Activated naive CD8-positive, alpha-beta T cell treated with anti-CD3 and anti-CD28 coated beads, Interleukin-2, amount 50 U/mL, for 24 hours (primary cell): ENCODE measurements around the gene LDLRAD4.
A peak's percentile ranks its signal among the peaks of the same experiment; 100 is the strongest.
"Not testable (repeated sequence)": the region's sequence is repeated elsewhere in the genome, so short reads cannot be mapped to it uniquely, and the experiment has no call there.

ENCODE experiments used
- ATAC-seq: fragments of 150-1000 bp; cut with Tn5 transposase; one replicate; pipeline ENCODE4 v1.10.0; 2021
- DNase-seq: peaks from one replicate; pipeline ENCODE4 v3.0.0; 2021
- H3K27ac Mint-ChIP-seq: one replicate; pipeline ENCODE4 v1.8.0; 2021; ENCODE audit warnings: mild to moderate bottlenecking, mixed read lengths
- H3K27me3 Mint-ChIP-seq: one replicate; pipeline ENCODE4 v1.8.0; 2021; ENCODE audit warnings: mixed read lengths
- H3K36me3 Mint-ChIP-seq: one replicate; pipeline ENCODE4 v1.8.0; 2021; ENCODE audit warnings: low read depth, mixed read lengths
- H3K4me1 Mint-ChIP-seq: one replicate; pipeline ENCODE4 v1.8.0; 2021; ENCODE audit warnings: mixed read lengths
- H3K4me3 Mint-ChIP-seq: one replicate; pipeline ENCODE4 v1.8.0; 2021; ENCODE audit warnings: mild to moderate bottlenecking, moderate library complexity, mixed read lengths
- H3K9me3 Mint-ChIP-seq: one replicate; pipeline ENCODE4 v1.8.0; 2021; ENCODE audit warnings: mixed read lengths

Gene LDLRAD4

DNA sequence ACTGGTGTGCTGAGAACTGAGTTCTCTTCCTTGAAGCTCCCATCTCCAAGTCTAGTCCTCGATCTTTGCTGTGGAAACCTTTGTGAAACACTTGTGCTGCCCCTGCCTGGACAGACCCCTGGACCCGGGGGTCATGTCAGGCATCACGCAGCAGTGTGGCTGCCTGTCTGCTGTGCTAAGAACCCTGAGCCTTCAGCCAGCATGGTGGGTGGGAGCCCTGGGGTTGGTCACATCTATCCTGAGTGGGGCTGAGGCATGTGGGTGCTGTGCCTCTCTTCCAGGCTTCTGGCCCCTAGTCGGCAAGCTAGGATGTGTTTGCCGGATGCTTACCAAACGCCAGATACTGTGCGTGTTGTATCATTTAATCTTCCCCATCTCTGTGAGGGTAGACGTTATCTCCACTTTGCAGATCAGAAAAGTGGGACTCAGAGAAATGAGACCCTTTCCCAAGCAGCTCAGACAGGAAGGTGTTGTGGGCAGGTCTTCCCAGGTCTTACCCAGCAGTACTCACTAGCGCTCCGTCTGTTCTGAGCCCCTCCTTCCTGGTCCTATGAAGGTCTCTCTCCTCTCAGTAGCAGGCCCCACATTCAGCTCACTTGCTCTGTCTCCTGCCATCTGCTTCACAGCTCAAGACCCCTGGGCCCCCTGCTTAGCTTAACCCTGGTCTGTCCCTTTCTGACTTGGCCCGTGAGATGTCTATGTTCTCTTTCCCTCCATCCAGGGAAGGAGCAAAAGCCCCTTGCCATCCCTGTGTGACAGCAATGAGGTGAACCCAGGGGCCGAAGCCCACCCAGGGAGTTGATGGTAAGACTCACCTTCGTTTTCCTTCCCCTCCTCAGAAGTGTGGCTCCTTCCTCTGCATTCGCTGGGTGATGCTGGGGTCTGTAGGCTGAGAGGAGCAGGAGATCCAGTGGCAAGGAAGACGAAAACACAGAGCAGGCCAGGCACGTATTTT lies 265.0 kb downstream of the LDLRAD4 start:
- DNase-seq (no peak), ATAC-seq (no peak)
- Mint-ChIP-seq H3K9me3 (peaks cover 4% of the 10 kb centered on the region), H3K4me3 (no peak overlapping the region), H3K27me3 (no peaks in the 10 kb centered on the region), H3K4me1 (peaks cover 41% of the 10 kb centered on the region), H3K27ac (peak overlapping the region; percentile 43), H3K36me3 (peaks cover 14% of the 10 kb centered on the region)

DNA sequence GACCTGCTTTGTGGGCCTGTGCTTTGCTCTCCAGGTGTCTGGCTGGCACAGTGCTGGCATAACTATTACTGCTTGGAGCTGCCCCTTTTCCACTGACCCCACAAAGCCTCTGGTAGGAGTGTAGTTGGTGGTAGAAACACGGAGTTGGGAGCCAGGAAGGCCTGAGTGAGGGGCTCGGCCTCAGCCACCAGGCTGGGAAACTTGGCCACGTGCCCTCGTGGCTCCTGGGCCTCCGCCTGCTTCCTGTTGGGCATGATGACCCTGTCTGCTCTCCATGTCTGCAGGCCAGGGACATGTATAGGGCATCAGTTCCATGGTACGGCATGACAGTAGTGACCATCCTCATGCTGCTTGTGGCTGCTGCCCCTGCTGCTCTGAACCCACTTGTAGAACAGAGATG lies 266.6 kb downstream of the LDLRAD4 start:
- DNase-seq, result no peak
- Mint-ChIP-seq H3K36me3 (peaks cover 7% of the 10 kb centered on the region), H3K4me3 (no peak overlapping the region), H3K4me1 (peaks cover 36% of the 10 kb centered on the region), H3K27me3 (no peaks in the 10 kb centered on the region), H3K9me3 (no peaks in the 10 kb centered on the region), H3K27ac (no peak overlapping the region)
- ATAC-seq, result no peak

DNA sequence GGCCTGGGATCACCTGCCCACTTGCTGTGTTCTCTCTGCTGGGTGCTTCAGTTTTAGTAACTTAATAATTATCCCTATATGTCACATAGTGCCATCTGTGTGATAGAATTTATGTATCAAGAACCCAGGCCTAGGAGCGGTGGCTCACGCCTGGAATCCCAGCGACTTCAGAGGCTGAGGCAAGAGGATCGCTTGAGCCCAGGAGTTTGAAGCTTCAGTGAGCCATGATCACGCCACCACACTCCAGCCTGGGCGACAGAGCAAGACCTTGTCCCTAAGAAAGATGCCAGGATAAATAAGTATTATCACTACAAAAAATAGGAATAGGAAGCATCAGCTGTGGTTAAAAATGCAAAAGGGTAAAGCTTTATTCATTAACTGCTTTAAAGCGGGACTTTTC lies 267.0 kb downstream of the LDLRAD4 start:
- H3K27me3 Mint-ChIP-seq, result no peaks in the 10 kb centered on the region

DNA sequence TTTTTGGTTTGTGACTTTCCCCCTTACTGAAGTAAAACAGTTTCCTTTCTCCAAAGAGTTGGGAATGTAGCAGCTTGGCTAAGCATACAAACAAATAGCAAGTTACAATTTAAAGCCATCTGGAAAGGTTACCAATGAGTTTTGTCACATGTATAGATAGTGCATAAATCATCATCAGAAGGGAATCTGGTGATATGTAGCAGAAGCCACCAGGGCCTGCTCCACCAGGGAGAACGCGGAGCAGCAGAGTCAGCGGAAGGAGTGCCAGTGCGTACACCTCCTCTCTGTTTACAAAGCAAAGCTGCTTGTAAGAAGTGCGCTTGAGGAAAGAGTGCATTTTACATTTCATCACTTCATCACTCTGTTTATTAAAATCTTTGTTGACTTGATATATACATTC lies 267.7 kb downstream of the LDLRAD4 start:
- no peak for DNase-seq
- H3K4me1 Mint-ChIP-seq, result peaks cover 26% of the 10 kb centered on the region
- no peaks in the 10 kb centered on the region for H3K9me3 Mint-ChIP-seq
- no peak overlapping the region for H3K27ac Mint-ChIP-seq
- H3K27me3 Mint-ChIP-seq, result no peaks in the 10 kb centered on the region
- H3K36me3 Mint-ChIP-seq, result peaks cover 7% of the 10 kb centered on the region
- no peak overlapping the region for H3K4me3 Mint-ChIP-seq
- ATAC-seq, result no peak

More for the DNA sequence above, 267.0 kb downstream of the LDLRAD4 start:
- Mint-ChIP-seq H3K27ac (no peak overlapping the region), H3K9me3 (no peaks in the 10 kb centered on the region), H3K4me1 (peaks cover 31% of the 10 kb centered on the region), H3K36me3 (peaks cover 5% of the 10 kb centered on the region), H3K4me3 (no peak overlapping the region)
- DNase-seq, result no peak
- ATAC-seq, result no peak

DNA sequence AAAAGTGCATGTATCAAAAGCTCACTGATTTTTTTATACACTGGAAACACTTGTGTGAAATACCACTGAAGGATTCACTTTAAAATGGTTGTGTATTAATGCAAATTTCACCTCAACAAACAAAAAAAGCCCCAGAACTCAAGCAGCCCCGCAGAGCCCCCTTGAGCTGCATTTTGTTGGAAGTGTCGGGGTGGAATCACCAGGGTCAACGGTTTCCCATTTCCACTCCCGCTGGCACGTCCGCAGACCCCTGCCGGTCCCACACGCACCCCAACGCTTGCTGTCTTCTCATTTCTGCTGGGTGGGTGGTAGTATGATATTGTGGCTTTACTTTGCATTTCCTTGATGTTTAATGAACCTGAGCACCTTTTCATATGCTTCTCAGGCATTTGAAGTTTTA lies 268.1 kb downstream of the LDLRAD4 start:
- Mint-ChIP-seq H3K27ac (no peak overlapping the region), H3K9me3 (no peaks in the 10 kb centered on the region), H3K27me3 (no peaks in the 10 kb centered on the region), H3K36me3 (peaks cover 8% of the 10 kb centered on the region), H3K4me3 (no peak overlapping the region), H3K4me1 (peaks cover 24% of the 10 kb centered on the region)
- ATAC-seq (no peak), DNase-seq (no peak)

DNA sequence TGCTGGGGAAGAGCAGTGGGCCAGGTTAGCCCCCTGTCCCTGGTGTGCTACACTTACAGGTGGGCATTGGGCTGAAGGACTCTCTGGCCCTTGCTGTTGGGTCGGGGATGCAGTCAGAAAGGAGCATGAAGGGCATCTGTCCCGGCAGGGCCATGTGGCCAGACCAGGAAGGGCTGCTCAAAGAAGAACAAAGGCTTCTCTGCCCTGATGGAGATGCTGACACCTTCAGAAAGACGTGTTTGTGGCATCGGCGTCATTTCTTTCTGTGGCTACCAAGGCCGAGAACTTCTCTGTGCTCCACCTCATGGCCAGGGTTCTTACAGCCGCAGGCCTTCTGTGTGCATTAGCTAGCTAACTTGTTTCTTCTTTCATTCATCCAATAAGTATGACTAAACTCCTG lies 268.7 kb downstream of the LDLRAD4 start:
- Mint-ChIP-seq H3K27ac (no peak overlapping the region), H3K4me3 (no peak overlapping the region), H3K9me3 (no peaks in the 10 kb centered on the region), H3K4me1 (peaks cover 20% of the 10 kb centered on the region), H3K27me3 (no peaks in the 10 kb centered on the region), H3K36me3 (peaks cover 8% of the 10 kb centered on the region)
- no peak for ATAC-seq
- no peak for DNase-seq

DNA sequence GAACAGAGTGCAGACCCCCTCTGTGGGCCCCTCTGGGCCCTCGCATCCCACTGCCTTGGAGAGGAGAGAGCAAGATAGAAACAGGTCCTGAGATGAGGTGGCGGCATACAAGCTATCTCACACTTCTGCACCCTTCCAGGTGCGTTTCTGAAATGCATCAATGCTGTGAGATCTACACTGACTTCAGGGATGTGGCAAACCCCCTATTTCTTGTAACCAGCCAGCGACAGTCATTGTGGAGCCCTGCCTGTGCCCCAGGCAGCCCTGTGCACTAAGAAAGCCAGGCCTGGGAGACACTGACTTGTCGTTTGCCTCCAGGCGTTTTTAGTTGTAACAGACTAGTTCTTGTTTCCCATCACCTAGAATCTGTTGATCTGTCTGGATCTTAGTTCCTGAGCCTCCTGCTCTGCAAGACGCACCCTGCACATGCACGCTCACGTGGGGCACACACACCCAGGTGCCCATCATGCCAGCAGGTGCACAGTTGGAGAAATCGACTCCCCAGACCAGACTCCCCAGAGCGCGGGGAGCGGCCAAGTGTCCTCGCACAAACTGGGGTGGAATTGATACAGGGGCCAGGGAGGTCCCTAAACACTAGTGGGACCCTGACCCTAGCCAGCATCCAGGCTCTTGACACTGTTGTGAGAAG lies 269.8 kb downstream of the LDLRAD4 start:
- DNase-seq, result no peak
- peak; percentile 15 for ATAC-seq
- peaks cover 8% of the 10 kb centered on the region for H3K4me1 Mint-ChIP-seq
- H3K36me3 Mint-ChIP-seq, result peaks cover 8% of the 10 kb centered on the region
- H3K9me3 Mint-ChIP-seq, result no peaks in the 10 kb centered on the region
- no peaks in the 10 kb centered on the region for H3K27me3 Mint-ChIP-seq
- no peak overlapping the region for H3K27ac Mint-ChIP-seq
- no peak overlapping the region for H3K4me3 Mint-ChIP-seq

DNA sequence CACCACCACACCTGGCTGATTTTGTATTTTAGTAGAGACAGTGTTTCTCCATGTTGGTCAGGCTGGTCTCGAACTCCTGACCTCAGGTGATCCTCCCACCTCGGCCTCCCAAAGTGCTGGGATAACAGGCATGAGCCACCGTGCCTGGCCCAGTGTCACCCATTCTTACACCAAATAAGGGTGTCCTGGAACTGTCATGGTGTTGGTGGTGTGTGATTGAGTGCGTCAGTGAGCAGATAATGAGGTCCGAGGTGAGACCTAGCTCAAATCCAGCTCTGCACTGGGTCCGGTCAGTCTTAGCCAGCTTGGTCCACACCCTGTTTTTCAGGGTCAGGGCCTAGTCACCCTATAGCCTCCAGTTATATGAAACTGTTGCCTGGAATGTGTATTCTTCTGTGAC lies 270.7 kb downstream of the LDLRAD4 start:
- H3K9me3 Mint-ChIP-seq, ATAC-seq: not testable (repeated sequence)

GRCh38 chr18:13491138-13491537 lies 272.6 kb downstream of the LDLRAD4 start:
- Mint-ChIP-seq H3K4me1 (peaks cover 6% of the 10 kb centered on the region), H3K27me3 (no peaks in the 10 kb centered on the region), H3K4me3 (no peak overlapping the region), H3K9me3 (no peaks in the 10 kb centered on the region), H3K27ac (no peak overlapping the region), H3K36me3 (peaks cover 6% of the 10 kb centered on the region)
- DNase-seq (no peak), ATAC-seq (no peak)

More for the DNA sequence above, 270.7 kb downstream of the LDLRAD4 start:
- H3K27me3 Mint-ChIP-seq, H3K4me3 Mint-ChIP-seq, H3K36me3 Mint-ChIP-seq, H3K4me1 Mint-ChIP-seq, H3K27ac Mint-ChIP-seq, DNase-seq: not testable (repeated sequence)

- DNase-seq, result no peak
- ATAC-seq, result no peak
- no peaks in the 10 kb centered on the region for H3K27me3 Mint-ChIP-seq
- no peak overlapping the region for H3K27ac Mint-ChIP-seq
- H3K9me3 Mint-ChIP-seq, result no peaks in the 10 kb centered on the region
- no peak overlapping the region for H3K4me3 Mint-ChIP-seq
- H3K36me3 Mint-ChIP-seq, result peaks cover 6% of the 10 kb centered on the region
- H3K4me1 Mint-ChIP-seq, result peaks cover 12% of the 10 kb centered on the region
These were observed 273.8 kb downstream of the LDLRAD4 start for GRCh38 chr18:13492314-13492713.

DNA sequence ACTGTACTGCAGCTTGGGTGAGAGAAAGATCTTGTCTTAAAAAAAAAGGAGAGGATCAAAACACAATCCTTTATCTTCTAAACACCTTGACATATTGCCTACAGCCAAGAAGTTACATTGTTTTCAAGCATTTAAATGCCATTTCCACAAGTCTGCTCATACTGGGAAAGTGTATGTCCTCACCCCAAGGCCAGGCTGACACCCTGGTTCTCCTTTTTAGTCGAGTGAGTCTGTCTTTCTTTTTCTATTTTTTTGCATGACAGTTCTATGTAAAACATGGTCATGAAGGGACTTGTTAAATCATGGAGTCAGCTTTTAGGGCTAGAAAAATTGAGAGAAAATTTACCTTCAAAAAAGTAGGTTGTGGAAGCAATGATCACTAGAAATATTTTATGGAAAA lies 274.5 kb downstream of the LDLRAD4 start:
- ATAC-seq (no peak), DNase-seq (no peak)
- Mint-ChIP-seq H3K36me3 (peaks cover 10% of the 10 kb centered on the region), H3K4me1 (peaks cover 11% of the 10 kb centered on the region), H3K9me3 (peaks cover 3% of the 10 kb centered on the region), H3K27me3 (no peaks in the 10 kb centered on the region), H3K27ac (no peak overlapping the region), H3K4me3 (no peak overlapping the region)

DNA sequence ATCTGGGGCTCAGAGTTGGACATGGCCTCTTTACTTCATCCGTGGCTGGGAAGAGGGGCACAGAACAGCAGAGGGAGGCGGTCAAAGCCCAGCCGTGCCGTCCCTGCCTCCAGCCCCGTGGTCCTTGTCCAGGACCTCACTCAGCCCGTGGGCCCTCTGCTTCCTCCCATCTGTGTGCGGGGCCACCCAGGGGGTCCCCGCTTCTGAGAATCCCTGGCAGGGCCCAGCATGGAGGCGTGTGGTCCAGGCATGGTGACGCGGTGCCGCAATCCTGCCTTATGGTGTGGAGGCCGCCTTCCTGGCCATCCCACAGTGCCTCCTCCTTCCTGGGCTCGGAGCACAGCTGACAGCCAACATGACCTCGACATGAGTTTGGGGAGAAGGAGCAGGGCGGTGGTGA lies 275.2 kb downstream of the LDLRAD4 start:
- H3K36me3 Mint-ChIP-seq, result peaks cover 16% of the 10 kb centered on the region
- ATAC-seq (no peak), DNase-seq (no peak)
- H3K4me1 Mint-ChIP-seq, result peaks cover 11% of the 10 kb centered on the region
- peaks cover 4% of the 10 kb centered on the region for H3K9me3 Mint-ChIP-seq
- H3K27ac Mint-ChIP-seq, result no peak overlapping the region
- no peaks in the 10 kb centered on the region for H3K27me3 Mint-ChIP-seq
- H3K4me3 Mint-ChIP-seq, result no peak overlapping the region

DNA sequence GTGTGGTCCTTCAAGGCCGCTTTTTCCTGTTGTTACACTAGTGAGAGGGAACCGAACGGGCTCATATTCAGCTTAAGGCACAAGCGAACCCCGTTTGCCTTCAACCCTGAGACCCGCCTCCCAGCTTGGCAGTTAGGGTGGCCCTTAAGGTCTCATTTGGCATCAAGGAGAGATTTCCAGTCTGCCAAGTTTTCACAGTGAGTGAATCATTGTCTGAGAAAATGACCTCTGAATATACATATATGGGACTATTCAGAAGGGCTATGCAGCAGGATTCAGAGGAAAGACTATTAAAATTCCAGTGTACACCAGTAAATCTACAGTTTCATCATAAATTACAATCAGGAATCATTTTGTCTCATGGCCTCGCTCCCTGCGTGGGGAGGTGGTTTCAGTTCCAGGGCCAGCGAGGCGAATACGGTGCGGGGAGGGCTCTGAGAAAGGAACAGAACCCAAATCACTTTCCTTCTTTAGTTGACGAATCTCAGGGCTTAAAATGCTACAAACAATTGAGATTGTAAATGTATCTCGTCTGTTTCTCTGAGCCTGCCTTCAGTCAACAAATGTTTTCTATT lies 276.4 kb downstream of the LDLRAD4 start:
- Mint-ChIP-seq H3K9me3 (peaks cover 16% of the 10 kb centered on the region), H3K4me3 (no peak overlapping the region), H3K27ac (no peak overlapping the region), H3K4me1 (peaks cover 13% of the 10 kb centered on the region), H3K27me3 (no peaks in the 10 kb centered on the region), H3K36me3 (peaks cover 26% of the 10 kb centered on the region)
- no peak for ATAC-seq
- no peak for DNase-seq

GRCh38 chr18:13495961-13496360 lies 277.4 kb downstream of the LDLRAD4 start:
- peaks cover 26% of the 10 kb centered on the region for H3K36me3 Mint-ChIP-seq
- peaks cover 17% of the 10 kb centered on the region for H3K4me1 Mint-ChIP-seq
- no peak for DNase-seq
- peaks cover 16% of the 10 kb centered on the region for H3K9me3 Mint-ChIP-seq
- no peak for ATAC-seq
- no peak overlapping the region for H3K4me3 Mint-ChIP-seq
- H3K27me3 Mint-ChIP-seq, result no peaks in the 10 kb centered on the region
- H3K27ac Mint-ChIP-seq, result no peak overlapping the region
